Activated naive CD8-positive, alpha-beta T cell treated with anti-CD3 and anti-CD28 coated beads, Interleukin-2, amount 50 U/mL, for 16 hours (primary cell): ENCODE data around the gene MYO3B.

Experiments
- DNase-seq: peaks from one replicate; pipeline ENCODE4 v3.0.0-alpha.2; 2020; ENCODE audit warnings: low read depth, low spot score

MYO3B gene

GRCh38 chr2:170371231-170371998 is 193.5 kb downstream of the MYO3B start:
- no peak for DNase-seq

GRCh38 chr2:170375192-170375591 is 197.2 kb downstream of the MYO3B start:
- DNase-seq: no peak

GRCh38 chr2:170377500-170378207 is 199.7 kb downstream of the MYO3B start:
- DNase-seq: no peak

- DNase-seq: no peak
Observed at GRCh38 chr2:170380267-170380666, 202.3 kb downstream of the MYO3B start.

GRCh38 chr2:170381678-170382077 is 203.7 kb downstream of the MYO3B start:
- DNase-seq: no peak

GRCh38 chr2:170386554-170386953 is 208.6 kb downstream of the MYO3B start:
- no peak for DNase-seq

- DNase-seq: no peak
Observed at GRCh38 chr2:170391018-170391417, 213.1 kb downstream of the MYO3B start.

- DNase-seq: no peak
Observed at GRCh38 chr2:170391697-170392096, 213.8 kb downstream of the MYO3B start.

GRCh38 chr2:170393861-170394498 is 216.0 kb downstream of the MYO3B start:
- DNase-seq: no peak

- no peak for DNase-seq
Observed at GRCh38 chr2:170394641-170395387, 216.9 kb downstream of the MYO3B start.

GRCh38 chr2:170396799-170397459 is 219.0 kb downstream of the MYO3B start:
- DNase-seq: no peak

GRCh38 chr2:170401187-170401586 is 223.2 kb downstream of the MYO3B start:
- DNase-seq: no peak

- no peak for DNase-seq
Observed at GRCh38 chr2:170404846-170405245, 226.9 kb downstream of the MYO3B start.

GRCh38 chr2:170405326-170405725 is 227.4 kb downstream of the MYO3B start:
- DNase-seq: no peak

GRCh38 chr2:170408461-170409163 is 230.7 kb downstream of the MYO3B start:
- DNase-seq: no peak

- peak; percentile 55 for DNase-seq
Observed at GRCh38 chr2:170409164-170409535, 231.2 kb downstream of the MYO3B start.

GRCh38 chr2:170411660-170412059 is 233.7 kb downstream of the MYO3B start:
- no peak for DNase-seq

GRCh38 chr2:170420961-170421687 is 243.2 kb downstream of the MYO3B start:
- DNase-seq: no peak

- no peak for DNase-seq
Observed at GRCh38 chr2:170423919-170424318, 246.0 kb downstream of the MYO3B start.

GRCh38 chr2:170425281-170425751 is 247.4 kb downstream of the MYO3B start:
- DNase-seq: no peak
